PC-3 (cell line): ENCODE results near the gene GNAZ. TPM values are rescaled to one million over a fixed set of nuclear protein-coding genes. Genes with fewer than 3 reads are reported as not detected.
"Not testable (repeated sequence)": the region's sequence is repeated elsewhere in the genome, so short reads cannot be mapped to it uniquely, and the experiment has no call there.

Experiments
- ATAC-seq: fragments of 200-7000 bp; cut with Tn5 transposase; 2 replicates; pipeline ENCODE4 v1.9.1; 2020; ENCODE audit warnings: mild to moderate bottlenecking, moderate library complexity
- BruUV-seq: library from RNA; stranded (reverse); fragments of 400-500 nt; replicated peaks from 2 replicates; lab custom pipeline; 2021; lab: Mats Ljungman, UMichigan
- CTCF ChIA-PET: fragments of 300-600 bp; sonication (Branson Sonifier 250); formaldehyde crosslinking; loops from one replicate; lab custom pipeline; 2022; ENCODE audit warnings: antibody characterized with exemption; lab: Charles Lee
- POLR2A ChIA-PET: fragments of 300-600 bp; sonication (Branson Sonifier 250); formaldehyde crosslinking; loops from one replicate; lab custom pipeline; 2022; ENCODE audit warnings: antibody characterized with exemption; ENCODE audit not compliant: unreplicated experiment; lab: Charles Lee
- DNase-seq: peaks from one replicate; pipeline ENCODE4 v3.0.0-alpha.2; 2015
- H2AFZ ChIP-seq: fragments of 300-600 bp; sonication (generic); 2 replicates; pipeline ENCODE4 v1.6.0; 2016; ENCODE audit warnings: antibody characterized with exemption, low read length
- H3F3A ChIP-seq: fragments of 300-600 bp; sonication (generic); one replicate; pipeline ENCODE4 v1.6.0; 2017; ENCODE audit warnings: antibody characterized with exemption, low read length, control low read depth, mild to moderate bottlenecking; ENCODE audit not compliant: unreplicated experiment
- H3K27ac ChIP-seq: fragments of 300-600 bp; sonication (generic); 2 replicates; pipeline ENCODE4 v1.5.1; 2016; ENCODE audit warnings: mild to moderate bottlenecking, low read length
- H3K27me3 ChIP-seq: fragments of 300-600 bp; sonication (generic); 2 replicates; pipeline ENCODE4 v1.6.1; 2016; ENCODE audit warnings: low read length, mixed read lengths
- H3K36me3 ChIP-seq: fragments of 300-600 bp; sonication (generic); 2 replicates; pipeline ENCODE4 v1.6.1; 2016; ENCODE audit warnings: low read depth, mixed run types, low read length, mixed read lengths
- H3K4me1 ChIP-seq: fragments of 300-600 bp; sonication (generic); 2 replicates; pipeline ENCODE4 v1.5.1; 2016; ENCODE audit warnings: low read length; ENCODE audit not compliant: insufficient read depth
- H3K4me2 ChIP-seq: fragments of 300-600 bp; sonication (generic); 2 replicates; pipeline ENCODE4 v1.6.0; 2016; ENCODE audit warnings: low read length
- H3K4me3 ChIP-seq: fragments of 300-600 bp; sonication (generic); 2 replicates; pipeline ENCODE4 v1.5.1; 2016; ENCODE audit warnings: mild to moderate bottlenecking, low read length, mixed read lengths
- H3K79me2 ChIP-seq: fragments of 300-600 bp; sonication (generic); 2 replicates; pipeline ENCODE4 v1.6.1; 2017; ENCODE audit warnings: low read length, mixed read lengths
- H3K9ac ChIP-seq: fragments of 300-600 bp; sonication (generic); 2 replicates; pipeline ENCODE4 v1.6.0; 2016; ENCODE audit warnings: mild to moderate bottlenecking, low read length
- H3K9me2 ChIP-seq: fragments of 300-600 bp; sonication (generic); replicated peaks from 2 replicates; pipeline ENCODE4 v1.6.1; 2016; ENCODE audit warnings: mixed run types, low read length, mixed read lengths
- H3K9me3 ChIP-seq: fragments of 300-600 bp; sonication (generic); 2 replicates; pipeline ENCODE4 v1.6.1; 2016; ENCODE audit warnings: low read length, mixed read lengths
- H4K20me1 ChIP-seq: fragments of 300-600 bp; sonication (generic); 2 replicates; pipeline ENCODE4 v1.6.1; 2016; ENCODE audit warnings: low read length, mixed read lengths
- CTCF ChIP-seq: fragments of 300-600 bp; sonication (generic); conservative IDR thresholded peaks from 2 replicates; pipeline ENCODE4 v1.5.1; 2017; ENCODE audit warnings: antibody characterized with exemption, low read depth, mild to moderate bottlenecking, low read length
- EZH2 ChIP-seq: fragments of 300-600 bp; sonication (generic); IDR thresholded peaks from one replicate; pipeline ENCODE4 v1.6.1; 2017; ENCODE audit warnings: antibody characterized with exemption, mild to moderate bottlenecking, low read length; ENCODE audit not compliant: unreplicated experiment
- EZH2phosphoT487 ChIP-seq: fragments of 300-600 bp; sonication (generic); IDR thresholded peaks from 2 replicates; pipeline ENCODE4 v1.6.1; 2018; ENCODE audit warnings: mild to moderate bottlenecking, antibody characterized with exemption, low read length, borderline replicate concordance
- intact Hi-C: fragments of 100-400 bp; cut with micrococcal nuclease; formaldehyde crosslinking; loops from 2 replicates; pipeline ENCODE4 v1.9.0; 2023
- total RNA-seq: library from RNA; depleted of rRNA; stranded (reverse); fragments of >200 nt; gene quantifications from 2 replicates; pipeline ENCODE4 v1.2.3, GENCODE V29; 2014

GNAZ gene
- total RNA-seq, 1 experiment from 2014 or later, result 14.4 TPM

- Histone ChIP-seq H3K9me3 (no peaks in the 10 kb centered on the region), H3K4me1 (no peaks in the 10 kb centered on the region), H4K20me1 (no peaks in the 10 kb centered on the region), H2AFZ (no peak overlapping the region), H3K9ac (no peak overlapping the region), H3K27me3 (no peaks in the 10 kb centered on the region), H3K27ac (no peak overlapping the region), H3F3A (no peaks in the 10 kb centered on the region), H3K4me3 (no peak overlapping the region), H3K36me3 (no peaks in the 10 kb centered on the region), H3K9me2 (no peaks in the 10 kb centered on the region), H3K4me2 (no peak overlapping the region), H3K79me2 (no peaks in the 10 kb centered on the region)
- CTCF ChIA-PET, result no interaction called here
- TF ChIP-seq EZH2, result no peak
- ATAC-seq (no peak), DNase-seq (no peak)
- BruUV-seq, result no TSS peak
- intact Hi-C loops, result no loop called here
- POLR2A ChIA-PET, result no interaction called here
Observed at GRCh38 chr22:23133922-23134321, 63.6 kb downstream of the GNAZ start.

- H3F3A ChIP-seq, BruUV-seq, ATAC-seq, H3K9ac ChIP-seq, H3K27ac ChIP-seq, POLR2A ChIA-PET, H4K20me1 ChIP-seq, H3K9me2 ChIP-seq, H3K27me3 ChIP-seq, CTCF ChIA-PET, H3K9me3 ChIP-seq, H3K4me3 ChIP-seq, H2AFZ ChIP-seq, DNase-seq, H3K4me2 ChIP-seq, H3K79me2 ChIP-seq, intact Hi-C loops, H3K4me1 ChIP-seq, H3K36me3 ChIP-seq: not testable (repeated sequence)
Observed at GRCh38 chr22:23136991-23137390, 66.7 kb downstream of the GNAZ start.

GRCh38 chr22:23137468-23137867 lies 67.1 kb downstream of the GNAZ start:
- intact Hi-C loops, result no loop called here
- H3K4me2 ChIP-seq, result no peak overlapping the region
- POLR2A ChIA-PET, result no interaction called here

More at GRCh38 chr22:23137468-23137867, 67.1 kb downstream of the GNAZ start:
- no peak for ATAC-seq
- Histone ChIP-seq H2AFZ (no peak overlapping the region), H3K4me1 (no peaks in the 10 kb centered on the region), H3K9me3 (no peaks in the 10 kb centered on the region), H3K27me3 (no peaks in the 10 kb centered on the region), H4K20me1 (no peaks in the 10 kb centered on the region), H3F3A (no peaks in the 10 kb centered on the region), H3K27ac (no peak overlapping the region), H3K36me3 (no peaks in the 10 kb centered on the region), H3K79me2 (no peaks in the 10 kb centered on the region), H3K9ac (no peak overlapping the region), H3K4me3 (no peak overlapping the region), H3K9me2 (no peaks in the 10 kb centered on the region)
- TF ChIP-seq EZH2 (no peak), CTCF (no peak), EZH2phosphoT487 (no peak)
- CTCF ChIA-PET, result no interaction called here
- BruUV-seq, result no TSS peak
- no peak for DNase-seq
